ENCODE measurements around the gene RBBP8NL.

Gene RBBP8NL

GRCh38 chr20:62403331-62403730, 24.0 kb downstream of the RBBP8NL start:
- no peak for ATAC-seq

GRCh38 chr20:62402456-62403150, 24.7 kb downstream of the RBBP8NL start:
- no peak for ATAC-seq

More at GRCh38 chr20:62403331-62403730, 24.0 kb downstream of the RBBP8NL start:
- TF ChIP-seq SNAI2 (CRISPR knock-in tag; IDR thresholded peaks at IDR 0.05) (no peak), BACH2 (CRISPR knock-in tag; IDR thresholded peaks at IDR 0.05; ENCODE audit: borderline replicate concordance) (no peak), RARB (CRISPR knock-in tag; IDR thresholded peaks at IDR 0.05) (no peak), ZNF8 (CRISPR knock-in tag; IDR thresholded peaks at IDR 0.05) (no peak), ISL1 (CRISPR knock-in tag; IDR thresholded peaks at IDR 0.05) (no peak), ZC3H10 (CRISPR knock-in tag; IDR thresholded peaks at IDR 0.05) (no peak), ZFP3 (CRISPR knock-in tag; IDR thresholded peaks at IDR 0.05) (no peak), ESRRG (CRISPR knock-in tag; IDR thresholded peaks at IDR 0.05) (no peak), ZNF565 (CRISPR knock-in tag; conservative IDR thresholded peaks at IDR 0.05; ENCODE audit: low read depth) (no peak), PATZ1 (CRISPR knock-in tag; IDR thresholded peaks at IDR 0.05; ENCODE audit: borderline replicate concordance) (no peak), ZNF70 (CRISPR knock-in tag; IDR thresholded peaks at IDR 0.05) (no peak)

GRCh38 chr20:62401331-62401779, 26.0 kb downstream of the RBBP8NL start:
- no peak for TF ChIP-seq BACH2 (CRISPR knock-in tag; IDR thresholded peaks at IDR 0.05; ENCODE audit: borderline replicate concordance)
- TF ChIP-seq TSHZ2 (CRISPR knock-in tag; IDR thresholded peaks at IDR 0.05), result no peak
- no peak for TF ChIP-seq GLIS3 (CRISPR knock-in tag; IDR thresholded peaks at IDR 0.05)
- no peak for ATAC-seq

More at GRCh38 chr20:62402456-62403150, 24.7 kb downstream of the RBBP8NL start:
- TF ChIP-seq ZFP30 (CRISPR knock-in tag; IDR thresholded peaks at IDR 0.05) (no peak), ZNF70 (CRISPR knock-in tag; IDR thresholded peaks at IDR 0.05) (no peak), PATZ1 (CRISPR knock-in tag; IDR thresholded peaks at IDR 0.05; ENCODE audit: borderline replicate concordance) (no peak), TOX (CRISPR knock-in tag; IDR thresholded peaks at IDR 0.05; ENCODE audit: borderline replicate concordance) (no peak), TSHZ2 (CRISPR knock-in tag; IDR thresholded peaks at IDR 0.05) (no peak)

- no peak for ATAC-seq
- no peak for TF ChIP-seq POU6F1 (CRISPR knock-in tag; IDR thresholded peaks at IDR 0.05; ENCODE audit: borderline replicate concordance, low read depth)
- no peak for TF ChIP-seq ZNF8 (CRISPR knock-in tag; IDR thresholded peaks at IDR 0.05)
- TF ChIP-seq ZNF565 (CRISPR knock-in tag; conservative IDR thresholded peaks at IDR 0.05; ENCODE audit: low read depth), result no peak
- TF ChIP-seq ZC3H10 (CRISPR knock-in tag; IDR thresholded peaks at IDR 0.05), result no peak
- TF ChIP-seq OSR1 (CRISPR knock-in tag; IDR thresholded peaks at IDR 0.05), result no peak
- TF ChIP-seq ARNTL (CRISPR knock-in tag; IDR thresholded peaks at IDR 0.05; ENCODE audit: borderline replicate concordance, low read depth), result no peak
- no peak for TF ChIP-seq BACH2 (CRISPR knock-in tag; IDR thresholded peaks at IDR 0.05; ENCODE audit: borderline replicate concordance)
- no peak for TF ChIP-seq ZFP3 (CRISPR knock-in tag; IDR thresholded peaks at IDR 0.05)
- no peak for TF ChIP-seq GLIS3 (CRISPR knock-in tag; IDR thresholded peaks at IDR 0.05)
- no peak for TF ChIP-seq CREB5 (CRISPR knock-in tag; IDR thresholded peaks at IDR 0.05; ENCODE audit: low read depth)
- TF ChIP-seq CSRNP3 (CRISPR knock-in tag; IDR thresholded peaks at IDR 0.05), result no peak
- no peak for TF ChIP-seq SNAI2 (CRISPR knock-in tag; IDR thresholded peaks at IDR 0.05)
- no peak for TF ChIP-seq TOX (CRISPR knock-in tag; IDR thresholded peaks at IDR 0.05; ENCODE audit: borderline replicate concordance)
Observed at GRCh38 chr20:62400541-62400940, 26.8 kb downstream of the RBBP8NL start.

Measured in SK-N-SH treated with all-trans-retinoic acid at 6 μM for 48 hours (cell line).